ENCODE measurements around the gene HNRNPA0. TPM values are rescaled to one million over a fixed set of nuclear protein-coding genes. Genes with fewer than 3 reads are reported as not detected.
A peak's percentile ranks its signal among the peaks of the same experiment; 100 is the strongest.

Gene HNRNPA0
- 10 to 100 TPM in 1 of 4 donors, 1 to 10 TPM in 3; 6.0 to 10.8 (median 9.0) TPM for total RNA-seq

GRCh38 chr5:137754188-137754960 is at the start of gene HNRNPA0:
Gene HNRNPA0, minus strand, starts transcription at chr5:137754363. Its CDS starts 297 bp downstream, at chr5:137754066.
- Histone ChIP-seq H3K27me3 (no peaks in the 10 kb centered on the region), H3K4me1 (peaks cover 17 to 38% (median 33%) of the 10 kb centered on the region in 4 donors), H3K27ac (peak within 1 kb of the TSS; percentile 96 to 100 (median 98)), H3K9me3 (no peaks in the 10 kb centered on the region), H3K36me3 (no peaks in the 10 kb centered on the region), H3K4me3 (peak within 1 kb of the TSS; percentile 61 to 92 (median 72))
- WGBS, 2 donors (ENCODE audit: low coverage in 1 of 2), result 0 to 1% methylated on average over 16 to 78 of the region's 79 CpGs
- peak; percentile 98 for DNase-seq
- intact Hi-C loops (cut with DNase I; ENCODE audit: low total_unique reads), result no loop called here
- in situ Hi-C loops (cut with MboI; ENCODE audit: low pct_ligation_motif_present in 1 of 4, low pct_unique_long_range_greater_than_20kb in 1 of 4, low sequenced_read_pairs in 3 of 4), result no loop called here
- peak; percentile 99 to 100 (median 99) for TF ChIP-seq POLR2AphosphoS5 (IDR thresholded peaks at IDR 0.05)
- TF ChIP-seq POLR2A (IDR thresholded peaks at IDR 0.05), result peak; percentile 99
- TF ChIP-seq EP300 (IDR thresholded peaks at IDR 0.05; ENCODE audit: low read depth), result no peak
- TF ChIP-seq, protein P1, sequence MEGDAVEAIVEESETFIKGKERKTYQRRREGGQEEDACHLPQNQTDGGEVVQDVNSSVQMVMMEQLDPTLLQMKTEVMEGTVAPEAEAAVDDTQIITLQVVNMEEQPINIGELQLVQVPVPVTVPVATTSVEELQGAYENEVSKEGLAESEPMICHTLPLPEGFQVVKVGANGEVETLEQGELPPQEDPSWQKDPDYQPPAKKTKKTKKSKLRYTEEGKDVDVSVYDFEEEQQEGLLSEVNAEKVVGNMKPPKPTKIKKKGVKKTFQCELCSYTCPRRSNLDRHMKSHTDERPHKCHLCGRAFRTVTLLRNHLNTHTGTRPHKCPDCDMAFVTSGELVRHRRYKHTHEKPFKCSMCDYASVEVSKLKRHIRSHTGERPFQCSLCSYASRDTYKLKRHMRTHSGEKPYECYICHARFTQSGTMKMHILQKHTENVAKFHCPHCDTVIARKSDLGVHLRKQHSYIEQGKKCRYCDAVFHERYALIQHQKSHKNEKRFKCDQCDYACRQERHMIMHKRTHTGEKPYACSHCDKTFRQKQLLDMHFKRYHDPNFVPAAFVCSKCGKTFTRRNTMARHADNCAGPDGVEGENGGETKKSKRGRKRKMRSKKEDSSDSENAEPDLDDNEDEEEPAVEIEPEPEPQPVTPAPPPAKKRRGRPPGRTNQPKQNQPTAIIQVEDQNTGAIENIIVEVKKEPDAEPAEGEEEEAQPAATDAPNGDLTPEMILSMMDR (IDR thresholded peaks at IDR 0.05), result peak in 2 of 5 experiments; percentile 21 to 40

GRCh38 chr5:137802282-137803210 is 48.4 kb upstream of the HNRNPA0 start:
- no peaks in the 10 kb centered on the region for H3K9me3 ChIP-seq
- no peaks in the 10 kb centered on the region for H3K27me3 ChIP-seq
- no peak for TF ChIP-seq EP300 (IDR thresholded peaks at IDR 0.05; ENCODE audit: low read depth)
- TF ChIP-seq, protein P1 (IDR thresholded peaks at IDR 0.05), result no peak
- TF ChIP-seq POLR2A (IDR thresholded peaks at IDR 0.05), result no peak
- peaks cover 0 to 21% (median 7%) of the 10 kb centered on the region in 4 donors for H3K4me1 ChIP-seq
- no peak for DNase-seq
- in situ Hi-C loops (cut with MboI; ENCODE audit: low pct_ligation_motif_present in 1 of 4, low pct_unique_long_range_greater_than_20kb in 1 of 4, low sequenced_read_pairs in 3 of 4) (no loop called here), intact Hi-C loops (cut with DNase I; ENCODE audit: low total_unique reads) (no loop called here)
- H3K36me3 ChIP-seq, result no peaks in the 10 kb centered on the region
- 40% methylated on average over 6 of the region's 6 CpGs for WGBS, 2 donors (ENCODE audit: low coverage in 1 of 2)
- H3K27ac ChIP-seq, result peak overlapping the region in 3 of 4 donors; percentile 40 to 51 (median 47)
- peak overlapping the region in 2 of 4 donors; percentile 5 to 25 for H3K4me3 ChIP-seq

DNA sequence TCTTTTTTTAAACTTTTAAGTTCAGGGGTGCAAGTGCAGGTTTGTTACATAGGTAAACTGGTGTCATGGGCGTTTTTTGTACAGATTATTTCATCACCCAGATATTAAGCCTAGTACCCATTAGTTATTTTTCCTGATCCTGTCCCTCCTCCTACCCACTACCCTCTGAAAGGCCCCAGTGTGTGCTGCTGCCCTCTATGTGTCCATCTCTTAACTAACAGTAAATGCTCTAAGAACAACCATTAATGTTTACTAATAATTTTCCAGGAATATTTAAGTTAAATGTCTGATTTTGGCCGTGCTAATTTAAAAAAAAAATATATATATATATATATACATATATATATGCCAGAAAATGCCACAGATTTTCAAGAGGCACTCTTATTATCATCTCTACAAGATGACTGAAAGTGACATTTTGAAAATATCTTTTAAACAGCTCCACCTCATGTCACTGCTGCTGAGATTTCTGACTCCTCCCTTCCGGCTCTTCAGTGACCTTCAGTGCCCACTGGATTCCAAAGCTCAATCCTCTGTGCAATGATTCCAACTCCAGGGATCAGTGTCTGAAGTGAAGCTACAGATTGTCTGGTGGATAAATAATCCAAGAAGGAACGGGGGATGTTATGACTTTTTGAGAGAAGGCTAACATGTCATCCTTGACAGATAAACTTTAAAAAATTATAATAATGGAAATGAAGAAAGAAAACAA is 46.7 kb upstream of the HNRNPA0 start:
- peak overlapping the region in 3 of 4 donors; percentile 40 to 51 (median 47) for H3K27ac ChIP-seq
- peak; percentile 40 for DNase-seq
- no peaks in the 10 kb centered on the region for H3K27me3 ChIP-seq

DNA sequence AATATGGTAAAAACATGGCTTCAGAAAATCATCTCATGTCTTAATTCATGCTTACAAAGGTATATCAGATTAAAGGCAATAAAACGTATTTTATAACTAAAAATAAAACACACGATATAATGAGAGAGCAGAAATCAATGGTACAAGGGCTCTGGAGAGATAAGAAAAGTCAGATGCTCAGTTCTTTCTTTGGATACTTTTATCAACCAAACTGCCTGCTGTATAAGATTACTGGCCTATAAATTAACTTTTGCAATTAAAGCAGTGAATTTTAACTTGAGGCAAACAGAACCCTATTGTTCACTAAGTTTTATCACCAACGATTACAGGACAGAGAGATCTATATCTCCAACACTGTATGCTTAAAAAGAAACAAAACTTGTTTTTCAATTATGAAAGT is 42.1 kb upstream of the HNRNPA0 start:
- Histone ChIP-seq H3K27me3 (no peaks in the 10 kb centered on the region), H3K27ac (no peak overlapping the region), H3K4me3 (no peak overlapping the region), H3K9me3 (no peaks in the 10 kb centered on the region), H3K4me1 (peaks cover 0 to 7% (median 0%) of the 10 kb centered on the region in 4 donors), H3K36me3 (no peaks in the 10 kb centered on the region)
- WGBS, 2 donors (ENCODE audit: low coverage in 1 of 2), result 40 to 47% methylated on average over 3 of the region's 3 CpGs
- no peak for DNase-seq
- in situ Hi-C loops (cut with MboI; ENCODE audit: low pct_ligation_motif_present in 1 of 4, low pct_unique_long_range_greater_than_20kb in 1 of 4, low sequenced_read_pairs in 3 of 4) (loop anchor here in 2 of 4 donors (25.0 kb wide), 2 partner anchors 266 to 341 kb away; partner anchors contain the start of gene NME5 (in 1 of the 2)), intact Hi-C loops (cut with DNase I; ENCODE audit: low total_unique reads) (no loop called here)
- TF ChIP-seq POLR2AphosphoS5 (IDR thresholded peaks at IDR 0.05) (no peak), POLR2A (IDR thresholded peaks at IDR 0.05) (no peak), EP300 (IDR thresholded peaks at IDR 0.05; ENCODE audit: low read depth) (no peak)
- TF ChIP-seq, protein P1 (IDR thresholded peaks at IDR 0.05), result no peak

More for the DNA sequence above, 46.7 kb upstream of the HNRNPA0 start:
- in situ Hi-C loops (cut with MboI; ENCODE audit: low pct_ligation_motif_present in 1 of 4, low pct_unique_long_range_greater_than_20kb in 1 of 4, low sequenced_read_pairs in 3 of 4), result no loop called here
- no peaks in the 10 kb centered on the region for H3K36me3 ChIP-seq
- H3K4me3 ChIP-seq, result peak overlapping the region in 2 of 4 donors; percentile 8 to 25
- H3K4me1 ChIP-seq, result peaks cover 0 to 26% (median 7%) of the 10 kb centered on the region in 4 donors
- no peaks in the 10 kb centered on the region for H3K9me3 ChIP-seq
- intact Hi-C loops (cut with DNase I; ENCODE audit: low total_unique reads), result no loop called here
- WGBS, 2 donors (ENCODE audit: low coverage in 1 of 2), result 39 to 41% methylated on average over 4 of the region's 4 CpGs
- TF ChIP-seq EP300 (IDR thresholded peaks at IDR 0.05; ENCODE audit: low read depth) (no peak), POLR2AphosphoS5 (IDR thresholded peaks at IDR 0.05) (peak in 2 of 3 donors; percentile 40 to 47)

All from transverse colon (tissue), 4 donors.